Neutrophil (primary cell): ENCODE results near the gene FRMD5.

ENCODE experiments used
- H3K27ac ChIP-seq: fragments of 200-600 bp; sonication (generic); 2 replicates; pipeline ENCODE4 v1.5.1; 2016; ENCODE audit warnings: mild to moderate bottlenecking, moderate library complexity
- H3K27me3 ChIP-seq: fragments of 200-600 bp; sonication (generic); 2 replicates; pipeline ENCODE4 v1.6.0; 2016; ENCODE audit warnings: mild to moderate bottlenecking
- H3K36me3 ChIP-seq: fragments of 200-600 bp; sonication (generic); 2 replicates; pipeline ENCODE4 v1.5.1; 2017
- H3K4me1 ChIP-seq, 2 experiments: fragments of 200-600 bp in 1 of 2; sonication (generic) in 1 of 2; 1 replicate in 1 of 2; 2 replicates in 1 of 2; pipeline versions ENCODE4 v1.5.1 to v1.6.1; 2013 to 2016; ENCODE audit warnings: low read depth in 1 of 2, low read length in 1 of 2, mild to moderate bottlenecking in 1 of 2, moderate library complexity in 1 of 2; ENCODE audit not compliant: control insufficient read depth in 1 of 2, insufficient read depth in 1 of 2
- H3K4me3 ChIP-seq, 2 experiments: fragments of 200-600 bp in 1 of 2; sonication (generic) in 1 of 2; 1 replicate in 1 of 2; 2 replicates in 1 of 2; pipeline ENCODE4 v1.5.1; 2013 to 2016; ENCODE audit warnings: low read depth in 1 of 2, low read length in 1 of 2, mild to moderate bottlenecking in 1 of 2, moderate library complexity in 1 of 2
- H3K9me3 ChIP-seq: fragments of 200-600 bp; sonication (generic); 2 replicates; pipeline ENCODE4 v1.5.1; 2016
- TF ChIP-seq, protein P1 (sequence below): fragments of 200-600 bp; sonication (generic); IDR thresholded peaks from 2 replicates; pipeline ENCODE4 v1.5.1; 2016; ENCODE audit warnings: antibody characterized with exemption

The FRMD5 gene

GRCh38 chr15:44159492-44159891 lies 35.6 kb downstream of the FRMD5 start:
- H3K9me3 ChIP-seq = no peaks in the 10 kb centered on the region
- no peaks in the 10 kb centered on the region for H3K36me3 ChIP-seq
- H3K27ac ChIP-seq = no peak overlapping the region
- H3K27me3 ChIP-seq = peaks cover 12% of the 10 kb centered on the region
- TF ChIP-seq, protein P1, sequence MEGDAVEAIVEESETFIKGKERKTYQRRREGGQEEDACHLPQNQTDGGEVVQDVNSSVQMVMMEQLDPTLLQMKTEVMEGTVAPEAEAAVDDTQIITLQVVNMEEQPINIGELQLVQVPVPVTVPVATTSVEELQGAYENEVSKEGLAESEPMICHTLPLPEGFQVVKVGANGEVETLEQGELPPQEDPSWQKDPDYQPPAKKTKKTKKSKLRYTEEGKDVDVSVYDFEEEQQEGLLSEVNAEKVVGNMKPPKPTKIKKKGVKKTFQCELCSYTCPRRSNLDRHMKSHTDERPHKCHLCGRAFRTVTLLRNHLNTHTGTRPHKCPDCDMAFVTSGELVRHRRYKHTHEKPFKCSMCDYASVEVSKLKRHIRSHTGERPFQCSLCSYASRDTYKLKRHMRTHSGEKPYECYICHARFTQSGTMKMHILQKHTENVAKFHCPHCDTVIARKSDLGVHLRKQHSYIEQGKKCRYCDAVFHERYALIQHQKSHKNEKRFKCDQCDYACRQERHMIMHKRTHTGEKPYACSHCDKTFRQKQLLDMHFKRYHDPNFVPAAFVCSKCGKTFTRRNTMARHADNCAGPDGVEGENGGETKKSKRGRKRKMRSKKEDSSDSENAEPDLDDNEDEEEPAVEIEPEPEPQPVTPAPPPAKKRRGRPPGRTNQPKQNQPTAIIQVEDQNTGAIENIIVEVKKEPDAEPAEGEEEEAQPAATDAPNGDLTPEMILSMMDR = no peak
- H3K4me1 ChIP-seq = no peaks in the 10 kb centered on the region
- H3K4me3 ChIP-seq = no peak overlapping the region

DNA sequence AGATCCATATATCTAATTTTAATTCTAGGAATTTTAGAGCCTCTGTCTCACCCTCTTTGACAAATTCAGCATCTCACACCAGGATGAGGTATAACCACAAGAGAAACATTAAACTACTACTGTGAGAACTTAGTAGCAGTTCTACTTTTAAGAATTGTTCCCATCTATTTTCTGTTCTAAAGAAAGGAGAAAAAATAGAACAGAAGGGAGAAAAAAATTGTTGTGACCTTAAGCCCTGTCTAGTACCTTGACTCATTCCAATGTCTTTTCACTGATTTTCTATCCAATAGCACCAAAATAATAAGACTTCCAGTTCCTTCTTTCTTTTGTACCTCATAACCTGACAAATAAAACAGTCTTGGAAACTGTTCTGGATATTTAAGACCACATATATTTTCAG lies 37.0 kb downstream of the FRMD5 start:
- no peaks in the 10 kb centered on the region for H3K36me3 ChIP-seq
- H3K4me1 ChIP-seq = no peaks in the 10 kb centered on the region
- no peak overlapping the region for H3K27ac ChIP-seq
- no peak overlapping the region for H3K4me3 ChIP-seq
- H3K27me3 ChIP-seq = peaks cover 12% of the 10 kb centered on the region
- no peaks in the 10 kb centered on the region for H3K9me3 ChIP-seq
- TF ChIP-seq, protein P1 = no peak

GRCh38 chr15:44157679-44158078 lies 37.4 kb downstream of the FRMD5 start:
- no peaks in the 10 kb centered on the region for H3K9me3 ChIP-seq
- no peaks in the 10 kb centered on the region for H3K36me3 ChIP-seq
- H3K27me3 ChIP-seq = peaks cover 12% of the 10 kb centered on the region
- TF ChIP-seq, protein P1 = no peak
- no peak overlapping the region for H3K27ac ChIP-seq
- no peaks in the 10 kb centered on the region for H3K4me1 ChIP-seq
- H3K4me3 ChIP-seq = no peak overlapping the region

DNA sequence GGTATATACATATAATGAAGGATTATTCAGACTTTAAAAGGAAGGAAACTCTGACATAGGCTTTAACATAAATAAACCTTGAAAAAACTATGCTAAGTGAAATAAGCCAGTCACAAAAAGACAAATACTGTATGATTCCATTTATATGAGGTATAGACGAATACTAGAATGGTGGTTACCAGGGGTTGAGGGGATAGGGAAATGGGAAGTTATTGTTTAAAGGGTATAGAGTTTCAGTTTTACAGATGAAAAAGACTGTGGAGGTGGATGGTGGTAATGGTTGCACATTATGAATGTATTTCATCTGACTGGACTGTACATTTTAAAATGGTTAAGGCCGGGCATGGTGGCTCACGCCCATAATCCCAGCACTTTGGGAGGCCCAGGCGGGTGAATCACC lies 41.7 kb downstream of the FRMD5 start:
- Histone ChIP-seq H3K4me3 (no peak overlapping the region), H3K27me3 (no peaks in the 10 kb centered on the region), H3K4me1 (no peaks in the 10 kb centered on the region), H3K36me3 (no peaks in the 10 kb centered on the region), H3K9me3 (no peaks in the 10 kb centered on the region), H3K27ac (no peak overlapping the region)
- TF ChIP-seq, protein P1 = no peak

DNA sequence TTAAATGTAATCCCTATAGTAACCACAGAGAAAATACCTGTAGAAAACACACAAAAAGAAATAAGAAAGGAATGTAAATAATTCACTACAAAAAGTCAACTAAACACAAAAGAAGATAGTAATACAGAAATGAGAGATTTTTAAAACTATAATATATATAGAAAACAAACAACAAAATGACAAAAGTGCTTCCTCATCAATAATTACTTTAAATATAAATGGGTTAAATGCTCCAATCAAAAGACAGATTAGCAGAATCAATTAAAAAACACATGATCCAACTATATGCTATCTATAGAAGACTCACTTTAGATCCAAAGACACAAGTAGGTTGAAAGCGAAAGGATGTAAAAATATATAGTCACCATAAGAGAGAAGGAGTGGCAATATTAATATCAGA lies 45.8 kb downstream of the FRMD5 start:
- Histone ChIP-seq H3K27me3 (peaks cover 10% of the 10 kb centered on the region), H3K4me3 (no peak overlapping the region), H3K27ac (no peak overlapping the region), H3K36me3 (no peaks in the 10 kb centered on the region), H3K4me1 (no peaks in the 10 kb centered on the region), H3K9me3 (no peaks in the 10 kb centered on the region)
- TF ChIP-seq, protein P1 = no peak

DNA sequence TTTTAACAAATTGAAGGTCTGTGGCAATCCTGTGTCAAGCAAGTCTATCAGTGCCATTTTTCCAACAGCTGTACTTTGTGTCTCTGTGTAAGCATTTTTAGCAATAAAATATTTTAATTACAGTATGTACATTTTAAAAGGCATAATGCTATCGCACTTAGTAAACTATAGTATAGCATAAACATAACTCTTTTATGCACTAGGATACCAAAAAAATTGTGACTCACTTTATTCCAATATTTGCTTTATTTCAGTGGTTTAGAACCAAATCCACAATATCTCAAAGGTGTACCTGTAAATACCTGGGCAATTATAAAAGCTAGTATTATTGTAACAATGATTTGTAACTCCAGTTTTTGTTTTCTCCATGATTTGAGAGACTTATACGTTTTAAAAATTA lies 46.5 kb downstream of the FRMD5 start:
- Histone ChIP-seq H3K27me3 (peaks cover 10% of the 10 kb centered on the region), H3K4me1 (no peaks in the 10 kb centered on the region), H3K4me3 (no peak overlapping the region), H3K27ac (no peak overlapping the region), H3K36me3 (no peaks in the 10 kb centered on the region), H3K9me3 (no peaks in the 10 kb centered on the region)
- TF ChIP-seq, protein P1 = no peak
